HG02840 (cell line): ENCODE data around the gene EMID1.
"Not testable (repeated sequence)": the region's sequence is repeated elsewhere in the genome, so short reads cannot be mapped to it uniquely, and the experiment has no call there.

Source experiments
- ATAC-seq: cut with Tn5 transposase; IDR thresholded peaks from one replicate; pipeline ENCODE4 v1.9.1; 2021; ENCODE audit warnings: mild to moderate bottlenecking, moderate library complexity, moderate number of reproducible peaks; ENCODE audit not compliant: unreplicated experiment, low FRiP score

Gene EMID1

DNA sequence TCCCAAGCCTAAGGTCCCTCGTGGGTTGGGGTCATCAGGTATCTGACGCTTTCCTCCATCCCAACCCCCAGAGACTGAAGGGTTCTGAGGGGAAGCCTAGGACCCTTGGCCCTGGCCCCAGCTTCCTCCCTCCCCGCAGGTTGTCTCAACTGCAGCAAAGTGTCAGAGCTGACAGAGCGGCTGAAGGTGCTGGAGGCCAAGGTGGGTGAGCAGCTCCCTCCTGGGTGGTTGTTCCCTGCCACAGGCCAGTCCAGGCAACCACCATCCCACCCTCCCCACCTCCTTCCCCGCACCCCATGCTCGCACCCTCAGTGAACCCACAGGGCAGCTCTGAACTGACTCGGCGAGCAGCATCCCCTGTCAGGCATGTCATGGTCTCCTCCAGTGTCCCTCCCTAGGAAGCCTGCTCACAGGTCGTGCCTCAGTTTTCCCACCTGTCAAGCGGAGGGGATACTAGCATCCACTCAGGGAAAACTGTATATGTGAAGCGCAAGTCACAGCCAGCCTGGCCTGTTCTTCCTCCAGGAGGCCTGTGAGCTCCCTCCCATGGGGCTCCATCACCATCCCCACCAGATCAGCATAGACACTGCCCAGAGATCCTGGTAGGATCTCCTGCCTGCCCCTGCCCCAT is 20.8 kb downstream of the EMID1 start:
- no peak for ATAC-seq

- ATAC-seq: no peak
These were observed 25.5 kb downstream of the EMID1 start for GRCh38 chr22:29230972-29231875.

- ATAC-seq: no peak
These were observed 26.6 kb downstream of the EMID1 start for GRCh38 chr22:29231971-29232959.

DNA sequence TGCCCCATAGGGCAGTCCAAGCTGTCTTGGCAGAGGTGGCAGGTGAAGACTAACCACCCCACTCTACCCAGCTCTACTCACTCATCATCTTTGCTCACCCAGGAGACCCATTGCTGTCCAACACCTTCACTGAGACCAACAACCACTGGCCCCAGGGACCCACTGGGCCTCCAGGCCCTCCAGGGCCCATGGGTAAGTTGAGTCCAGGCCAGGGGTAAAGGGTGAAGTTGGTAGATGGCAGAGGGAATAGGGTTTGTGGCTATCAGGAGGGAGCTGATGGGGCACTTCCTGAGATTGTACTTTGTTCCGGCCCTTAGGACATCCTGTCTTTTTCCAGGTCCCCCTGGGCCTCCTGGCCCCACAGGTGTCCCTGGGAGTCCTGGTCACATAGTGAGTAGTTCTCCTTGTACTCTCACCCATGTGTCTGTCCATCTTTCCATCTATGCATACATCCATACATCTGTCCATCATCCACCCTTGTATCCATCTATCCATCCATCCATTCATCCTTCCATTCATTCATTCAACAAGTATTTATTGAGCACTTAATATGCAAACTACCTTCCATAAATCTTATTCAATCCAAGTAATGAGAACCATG is 27.7 kb downstream of the EMID1 start:
- no peak for ATAC-seq

DNA sequence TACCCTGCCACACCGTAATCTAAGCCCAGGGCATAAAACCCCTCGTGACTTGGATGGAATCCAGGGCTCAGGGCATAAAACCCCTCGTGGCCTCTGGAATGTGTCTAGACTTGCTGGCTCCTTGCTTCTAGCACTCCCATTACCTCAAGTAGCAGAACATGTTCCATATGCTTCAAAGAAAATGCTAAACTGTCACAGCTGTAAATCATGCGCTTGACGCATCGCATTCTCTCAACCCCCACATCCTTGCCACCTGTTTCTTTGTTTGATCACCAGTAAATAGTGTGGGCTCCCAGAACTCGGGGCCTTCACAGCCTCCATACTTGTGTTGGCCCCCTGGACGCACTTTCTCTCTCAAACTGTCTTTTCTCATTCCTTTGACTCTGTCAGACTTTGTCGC is 34.8 kb downstream of the EMID1 start:
- ATAC-seq: not testable (repeated sequence)

DNA sequence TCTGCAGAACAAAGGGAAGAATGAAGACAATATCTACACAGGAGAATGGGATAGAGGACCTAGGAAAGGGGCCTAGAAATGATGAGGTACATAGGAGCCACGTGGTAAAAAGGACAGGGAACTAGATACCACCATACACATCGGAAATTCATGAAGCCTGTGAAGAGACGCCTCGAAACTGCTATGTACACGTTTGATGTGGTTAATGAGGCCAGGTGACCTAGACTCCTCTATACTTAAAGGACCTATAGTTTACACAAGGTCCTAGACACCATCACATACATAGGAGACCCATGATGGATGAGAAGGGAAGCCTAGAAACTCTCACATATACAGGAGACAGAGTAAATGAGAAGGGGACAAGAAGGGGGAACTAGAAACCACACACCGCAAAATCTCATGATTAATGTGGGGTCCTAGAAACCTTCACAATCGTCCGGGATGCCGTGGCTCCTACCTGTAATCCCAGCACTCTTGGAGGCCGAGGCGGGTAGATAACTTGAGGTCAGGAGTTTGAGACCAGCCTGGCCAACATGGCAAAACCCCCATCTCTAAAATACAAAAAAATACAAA is 38.3 kb downstream of the EMID1 start:
- no peak for ATAC-seq

- ATAC-seq: no peak
These were observed 39.3 kb downstream of the EMID1 start for GRCh38 chr22:29244785-29245625.

DNA sequence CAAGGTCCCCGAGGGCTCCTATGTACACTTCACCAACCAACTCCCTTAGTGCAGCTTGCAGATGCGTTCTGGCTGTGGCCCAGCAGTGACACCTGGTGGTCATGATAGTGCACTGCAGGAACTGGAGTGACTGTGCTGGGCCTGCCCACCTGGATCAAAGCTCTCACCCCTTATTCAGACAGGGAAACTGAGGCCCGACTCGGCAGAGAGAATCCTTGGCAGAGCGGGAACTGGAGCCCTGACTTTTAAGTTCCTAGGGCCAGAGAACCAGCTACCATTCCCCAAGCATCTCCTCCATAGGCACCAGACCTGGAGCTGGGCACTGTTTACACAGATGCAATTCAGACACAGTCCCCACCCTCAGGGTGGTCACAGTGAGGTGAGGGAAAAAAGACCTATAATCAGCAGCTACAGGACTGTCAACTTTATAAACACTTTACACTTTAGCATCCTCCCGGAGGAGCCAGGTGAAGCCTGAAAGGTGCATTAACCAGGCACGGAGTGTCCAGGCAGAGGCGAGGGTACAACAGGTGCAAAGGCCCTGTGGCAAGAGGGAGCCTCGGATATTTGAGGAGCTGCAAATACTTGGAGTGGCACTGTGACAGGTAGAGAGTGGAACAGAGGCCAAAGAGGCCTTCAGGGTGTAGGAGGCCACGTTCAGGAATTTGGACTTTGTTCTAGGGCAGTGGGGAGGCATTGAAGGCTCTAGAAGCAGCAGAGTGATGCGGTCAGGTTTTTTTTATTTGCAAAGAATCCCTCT is 40.1 kb downstream of the EMID1 start:
- no peak for ATAC-seq

DNA sequence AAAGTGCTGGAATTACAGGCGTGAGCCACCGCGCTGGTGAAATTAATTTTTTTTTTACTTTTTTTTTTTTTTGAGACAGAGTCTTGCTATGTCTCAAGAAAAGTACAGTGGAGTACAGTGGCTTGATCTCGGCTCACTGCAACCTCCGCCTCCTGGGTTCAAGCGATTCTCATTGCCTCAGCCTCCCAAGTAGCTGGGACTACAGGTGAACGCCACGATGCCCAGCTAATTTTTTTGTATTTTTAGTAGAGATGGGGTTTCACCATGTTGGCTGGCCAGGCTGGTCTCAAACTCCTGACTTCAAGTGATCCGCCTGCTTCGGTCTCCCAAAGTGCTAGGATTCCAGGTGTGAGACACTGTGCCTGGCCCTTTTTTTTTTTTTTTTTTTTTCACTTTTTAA is 42.2 kb downstream of the EMID1 start:
- not testable (repeated sequence) for ATAC-seq

DNA sequence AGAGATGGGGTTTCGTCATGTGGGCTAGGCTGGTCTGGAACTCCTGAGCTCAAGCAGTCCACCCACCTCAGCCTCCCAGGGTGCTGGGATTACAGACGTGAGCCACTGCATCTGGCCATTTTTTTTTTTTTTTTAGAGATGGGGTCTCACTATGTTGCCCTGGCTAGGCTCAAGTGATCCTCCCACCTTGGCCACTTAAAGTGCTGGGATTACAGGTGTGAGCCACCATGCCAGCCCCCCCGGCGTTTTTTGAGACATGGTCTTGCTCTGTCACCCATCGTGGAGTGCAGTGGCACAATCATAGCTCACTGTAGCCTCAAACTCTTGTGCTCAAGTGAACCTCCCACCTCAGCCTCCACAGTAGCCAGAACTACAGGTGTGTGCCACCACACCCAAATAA is 45.6 kb downstream of the EMID1 start:
- ATAC-seq: no peak

DNA sequence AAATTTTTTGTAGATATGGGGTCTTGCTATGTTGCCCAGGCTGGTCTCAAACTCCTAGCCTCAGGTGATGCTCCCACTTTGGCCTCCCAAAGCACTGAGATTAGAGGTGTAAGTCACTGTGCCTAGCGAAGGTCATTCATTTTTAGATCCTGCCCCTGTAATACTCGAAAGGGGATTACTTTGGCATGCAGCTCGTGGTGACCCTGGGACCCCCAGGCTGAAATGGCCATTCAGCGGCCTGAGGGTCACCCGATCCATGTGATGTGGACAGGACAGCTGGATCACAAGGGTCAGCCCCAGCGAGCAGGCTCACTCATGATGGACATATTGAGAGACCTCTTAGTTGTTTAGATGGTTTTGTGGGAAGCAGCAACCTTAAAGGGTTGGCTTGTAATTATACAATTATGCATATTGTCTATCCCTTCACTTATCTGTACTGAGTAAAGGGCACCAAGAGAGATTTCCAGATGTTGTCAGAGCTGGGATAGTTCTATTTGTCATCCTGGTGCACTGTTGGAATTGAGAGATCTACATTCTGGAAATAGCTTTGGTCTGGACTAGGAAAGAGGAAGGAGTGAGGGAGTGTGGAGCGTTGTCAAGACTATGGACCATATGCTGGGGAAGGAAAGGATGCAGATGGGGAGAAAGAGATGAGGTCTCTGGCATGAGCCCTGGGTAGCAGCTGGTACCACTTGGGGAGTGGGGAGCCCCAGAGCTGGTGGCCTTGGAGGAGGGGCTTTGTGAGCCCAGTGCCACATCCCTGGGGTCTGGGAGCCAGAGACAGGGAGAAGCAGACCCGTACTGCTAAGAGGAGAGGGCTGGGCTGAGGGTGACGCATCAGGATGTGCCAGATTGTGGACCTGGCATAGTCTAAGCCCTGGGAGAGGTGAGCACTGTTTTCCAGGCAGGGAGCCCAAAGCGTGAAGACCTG is 46.5 kb downstream of the EMID1 start:
- ATAC-seq: no peak

DNA sequence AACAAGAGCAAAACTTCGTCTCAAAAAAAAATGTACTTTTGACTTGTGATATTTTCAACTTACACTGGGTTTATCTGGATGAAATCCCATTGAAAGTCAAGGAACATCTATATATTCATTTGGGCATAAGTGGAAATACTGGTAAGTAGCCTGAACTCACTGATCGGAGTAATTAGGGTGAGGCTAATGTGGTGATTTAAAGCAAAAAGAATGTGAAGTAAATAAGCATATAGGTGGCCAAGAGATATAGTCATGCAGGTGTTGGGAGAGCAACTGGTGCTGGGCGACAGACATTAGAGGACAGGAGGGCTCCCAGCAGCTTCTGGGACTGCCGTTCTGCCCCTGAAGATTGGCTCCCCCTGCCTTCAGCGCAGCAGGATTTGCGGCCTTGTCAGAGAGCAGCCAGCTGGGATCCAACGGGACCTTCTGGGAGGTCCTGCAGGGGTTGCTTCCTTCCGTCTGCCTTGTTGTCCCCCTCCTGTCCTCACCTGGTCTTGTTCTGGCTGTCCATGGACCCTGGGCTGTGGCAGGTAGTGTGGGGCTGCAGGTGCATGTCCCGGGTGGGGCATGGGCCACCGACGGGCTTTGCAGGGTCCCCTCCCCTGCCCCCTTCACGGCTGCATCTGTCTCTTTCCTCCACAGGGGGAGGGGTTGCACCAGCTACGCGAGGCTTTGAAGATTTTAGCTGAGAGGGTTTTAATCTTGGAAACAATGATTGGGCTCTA is 48.0 kb downstream of the EMID1 start:
- ATAC-seq: no peak

DNA sequence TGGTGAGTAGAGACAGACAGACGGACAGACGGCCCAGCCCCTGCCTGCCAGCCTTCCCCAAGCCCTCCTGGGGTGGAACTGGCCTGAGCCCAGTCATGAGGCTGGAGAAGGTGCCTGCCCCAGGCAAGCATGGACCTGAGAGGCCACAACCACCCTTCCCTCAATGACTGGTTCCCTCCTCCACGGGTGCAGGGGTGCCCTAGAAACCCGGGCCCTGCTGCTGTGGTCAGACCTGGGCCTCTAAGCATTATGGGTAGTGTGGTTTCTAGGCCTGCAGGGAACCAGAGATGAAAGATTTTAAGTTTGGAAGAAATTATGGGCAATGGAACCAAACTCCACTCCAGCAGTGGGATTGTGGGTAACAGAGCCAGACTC is 48.6 kb downstream of the EMID1 start:
- no peak for ATAC-seq

DNA sequence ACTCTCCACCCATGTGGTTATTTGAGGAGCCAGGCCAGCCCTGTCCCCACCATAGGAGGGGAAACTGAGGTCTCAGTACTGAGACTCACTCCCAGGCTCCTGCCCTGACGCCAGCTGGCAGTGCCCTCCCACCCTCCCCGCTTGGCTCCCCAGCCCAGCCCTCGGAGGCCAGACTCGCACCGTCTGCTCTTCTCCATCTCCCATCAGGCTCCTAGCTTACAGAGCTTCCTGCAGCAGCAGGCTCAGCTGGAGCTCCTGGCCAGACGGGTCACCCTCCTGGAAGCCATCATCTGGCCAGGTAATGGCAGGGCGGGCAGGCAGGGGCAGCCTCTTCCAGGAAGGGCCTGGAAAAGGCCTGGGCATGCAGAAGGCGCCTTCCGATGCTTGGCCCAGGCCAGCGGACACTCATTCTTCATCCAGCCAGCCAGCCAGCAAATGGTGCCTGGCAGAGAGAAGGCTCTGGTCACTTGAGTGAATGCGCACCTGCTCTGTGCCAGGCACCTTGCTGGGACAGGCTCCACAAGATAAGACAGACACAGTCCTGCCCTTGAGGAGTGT is 49.4 kb downstream of the EMID1 start:
- ATAC-seq: no peak

GRCh38 chr22:29256606-29257325 is 51.1 kb downstream of the EMID1 start:
- ATAC-seq: no peak

DNA sequence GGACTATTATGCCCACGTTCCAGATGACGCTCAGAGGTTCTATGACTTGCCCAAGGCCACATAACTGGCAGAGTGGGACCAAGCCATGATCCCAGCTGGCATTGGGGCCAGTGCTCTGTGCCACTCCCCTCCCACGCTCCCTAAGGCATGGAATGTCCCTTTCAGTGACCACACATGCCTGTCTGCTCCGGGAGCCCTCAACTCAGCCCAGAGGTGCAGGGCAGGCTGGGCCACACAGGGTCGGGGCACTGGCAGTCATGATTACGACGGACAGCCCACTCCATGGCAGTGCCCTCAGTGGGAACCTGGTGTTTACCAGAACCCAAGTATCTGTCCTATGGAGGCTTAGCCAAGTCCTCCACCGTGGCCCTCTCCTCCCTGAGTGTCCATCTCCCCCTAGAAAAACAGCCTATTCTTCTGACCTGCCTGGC is 52.1 kb downstream of the EMID1 start:
- ATAC-seq: no peak
